Heart right ventricle (tissue), 16 donors: Measurements from ENCODE around the gene EEFSEC. TPM values are rescaled to one million over a fixed set of nuclear protein-coding genes. Genes with fewer than 3 reads are reported as not detected.

Experiments
- ATAC-seq, 8 donors: fragments of 200-7000 bp; cut with Tn5 transposase; one replicate each; pipeline ENCODE4 v1.9.1; 2020; ENCODE audit warnings: mild to moderate bottlenecking in 8 of 8, moderate library complexity in 8 of 8, moderate number of reproducible peaks in 1 of 8
- DNase-seq, 2 donors: peaks; one replicate each; pipeline ENCODE4 v3.0.0-alpha.2; 2020
- H3K27ac ChIP-seq, 10 donors: fragments of 200-600 bp; sonication (generic) in 2 of 10; one replicate each; pipeline versions ENCODE4 v1.5.0 to v1.8.0; 2020 to 2022; ENCODE audit warnings: mild to moderate bottlenecking in 3 of 10
- H3K27me3 ChIP-seq, 7 donors: fragments of 200-600 bp; one replicate each; pipeline ENCODE4 v1.8.0; 2021 to 2022; ENCODE audit warnings: mild to moderate bottlenecking in 2 of 7
- H3K36me3 ChIP-seq, 9 donors: fragments of 200-600 bp; sonication (generic) in 1 of 9; one replicate each; pipeline versions ENCODE4 v1.5.0 to v1.8.0; 2020 to 2022; ENCODE audit warnings: mild to moderate bottlenecking in 2 of 9
- H3K4me1 ChIP-seq, 9 donors: fragments of 200-600 bp; sonication (generic) in 1 of 9; one replicate each; pipeline versions ENCODE4 v1.5.0 to v1.8.0; 2020 to 2022; ENCODE audit warnings: mild to moderate bottlenecking in 4 of 9
- H3K4me3 ChIP-seq, 10 donors: fragments of 200-600 bp; sonication (generic) in 2 of 10; one replicate each; pipeline versions ENCODE4 v1.5.0 to v1.8.0; 2020 to 2022; ENCODE audit warnings: mild to moderate bottlenecking in 7 of 10, moderate library complexity in 2 of 10
- H3K9me3 ChIP-seq, 11 donors: fragments of 200-600 bp in 10 of 11; sonication (generic) in 2 of 11; one replicate each; pipeline versions ENCODE4 v1.5.0 to v1.8.0; 2013 to 2022; ENCODE audit warnings: mild to moderate bottlenecking in 2 of 11, control low read depth in 1 of 11, moderate library complexity in 1 of 11
- WGBS, 2 donors: extraction: QIAGEN DNeasy Blood & Tissue Kit; methylation state at CpG; one replicate each; pipeline ENCODE4 v1.1.7; 2013; ENCODE audit warnings: inconsistent platforms in 1 of 2; 5-methylcytosine and 5-hydroxymethylcytosine counted together
- intact Hi-C, 10 donors: fragments of 100-400 bp; cut with DNase I; formaldehyde crosslinking; loops; one replicate each; pipeline versions ENCODE4 v1.11.1 to v1.14.2; 2022
- polyA plus RNA-seq, 2 donors: library from polyadenylated mRNA; stranded (reverse); fragments of 200-250 nt; gene quantifications; one replicate each; pipeline ENCODE4 v1.2.3, GENCODE V29; 2013
- total RNA-seq, 10 donors: library from RNA; stranded (reverse); fragmentation: NEBNext Ultra II Directional in 3 of 10; extraction: Animal tissue kit (Norgen Biotek cat#: 25700) in 3 of 10; gene quantifications; one replicate each; pipeline versions ENCODE4 v1.2.1 to v1.2.4, GENCODE V29; 2021 to 2023
- TF ChIP-seq, protein P1 (sequence below), 9 donors: fragments of 200-600 bp; sonication (generic) in 2 of 9; IDR thresholded peaks; one replicate each; pipeline versions ENCODE4 v1.5.0 to v1.8.0; 2021 to 2022; ENCODE audit warnings: antibody characterized with exemption in 9 of 9, mild to moderate bottlenecking in 5 of 9, moderate library complexity in 1 of 9
- donor health status: Arrhythmogenic right ventricular cardiomyopathy.
- donor health status: ischemic (EF 13 %, LVEDD 7.1; RV severe dilation, severe dysfunction).
- donor health status: healthy with polysubstance abuse.
- donor health status: DM: no; HTN: yes; CAD: no.
- donor health status: DM: no; HTN: no; CAD: no.
- donor health status: ischemic (EF 25% LVEDD 6.9; RV normal size, moderate dysfunction).
- donor health status: ischemic (EF 25% LVEDD 5.7; RV mildly dilated, moderate dysfunction).
- donor health status: healthy.
- donor health status: DM: yes; HTN: yes; CAD: no.
- donor health status: Ischemic cardiomyopathy.
- donor health status: ischemic (EF 35%, LVEDD 5.7; RV mildly dilated, moderate dysfunction).
- donor health status: nonischemic (EF 11% LVEDD 7.7; RV severe dilation, severe dysfunction).
- donor health status: DM: yes; HTN: yes; CAD: no.
- donor health status: PGD.
- donor health status: ischemic (EF 29% LVEDD 5.4; RV normal size, mild dysfunction).
- donor health status: nonischemic (EF 23%, LVEDD 6.1; RV moderate dilation, normal function).

The EEFSEC gene
- total and polyA plus RNA-seq, 12 donors = 16.5 to 29.5 (median 25.0) TPM

DNA sequence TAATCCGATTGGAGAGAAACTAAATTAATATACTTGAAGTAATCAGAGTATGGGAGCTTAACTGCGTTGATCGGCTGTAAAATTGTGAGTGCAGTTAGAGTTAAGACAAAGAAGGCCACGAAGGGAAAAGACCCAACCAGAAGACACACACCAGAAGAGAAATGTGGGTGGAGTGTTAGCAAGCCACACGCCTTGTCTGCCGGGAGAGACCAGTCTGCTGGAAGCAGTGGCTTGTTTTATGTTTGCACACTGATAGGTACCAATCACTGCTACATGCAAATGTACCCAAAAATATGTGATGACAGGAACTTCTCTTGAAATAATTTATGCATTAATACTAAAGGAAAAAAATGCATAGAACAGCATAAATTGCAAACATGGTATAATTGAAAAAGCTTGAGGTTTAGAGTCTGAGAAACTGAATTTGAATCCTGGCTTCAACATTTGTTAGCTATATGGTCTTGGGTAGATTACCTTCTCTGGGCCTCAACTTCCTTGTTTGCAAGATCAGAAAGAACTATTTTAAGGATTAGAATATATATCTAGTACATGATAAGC, 23.1 kb downstream of the EEFSEC start:
- 81 to 83% methylated on average over 6 of the region's 6 CpGs for WGBS, 2 donors
- intact Hi-C loops = loop anchor here in 8 of 10 donors (10.0 kb wide), 5 partner anchors 138 to 428 kb away; partner anchors contain the start of gene GATA2 (in 3 of the 8)
- H3K4me1 ChIP-seq = peaks cover 9 to 82% (median 53%) of the 10 kb centered on the region in 9 donors

DNA sequence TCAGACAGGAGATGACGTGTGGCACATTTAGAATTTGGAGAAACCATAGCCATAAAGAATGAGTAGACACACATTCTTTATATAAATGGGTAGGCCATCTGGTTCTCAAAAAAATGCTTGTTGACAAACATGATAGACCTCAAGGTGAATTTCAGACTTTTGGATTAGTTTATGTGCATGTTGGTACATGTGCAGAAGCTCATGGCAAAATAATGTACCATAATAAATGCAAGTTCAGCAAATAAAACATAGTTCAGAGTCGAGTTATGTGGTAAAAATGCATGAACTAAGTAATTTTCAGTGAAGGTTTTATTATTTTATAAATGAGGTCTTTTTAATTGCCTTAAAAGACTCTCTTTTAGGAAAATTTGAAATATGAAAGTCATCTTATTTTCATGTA, 24.6 kb downstream of the EEFSEC start:
- ATAC-seq (no peak), DNase-seq (no peak)
- Histone ChIP-seq H3K27ac (peak overlapping the region in 1 of 10 donors; percentile 8), H3K9me3 (no peaks in the 10 kb centered on the region), H3K4me3 (peak overlapping the region in 5 of 10 donors; percentile 1 to 25 (median 20)), H3K36me3 (no peaks in the 10 kb centered on the region), H3K27me3 (no peaks in the 10 kb centered on the region), H3K4me1 (peaks cover 9 to 81% (median 55%) of the 10 kb centered on the region in 9 donors)
- intact Hi-C loops = loop anchor here in 8 of 10 donors (10.0 kb wide), 5 partner anchors 137 to 427 kb away; partner anchors contain the start of gene GATA2 (in 3 of the 8)
- 84 to 92% methylated on average over 2 of the region's 2 CpGs for WGBS, 2 donors
- TF ChIP-seq, protein P1, sequence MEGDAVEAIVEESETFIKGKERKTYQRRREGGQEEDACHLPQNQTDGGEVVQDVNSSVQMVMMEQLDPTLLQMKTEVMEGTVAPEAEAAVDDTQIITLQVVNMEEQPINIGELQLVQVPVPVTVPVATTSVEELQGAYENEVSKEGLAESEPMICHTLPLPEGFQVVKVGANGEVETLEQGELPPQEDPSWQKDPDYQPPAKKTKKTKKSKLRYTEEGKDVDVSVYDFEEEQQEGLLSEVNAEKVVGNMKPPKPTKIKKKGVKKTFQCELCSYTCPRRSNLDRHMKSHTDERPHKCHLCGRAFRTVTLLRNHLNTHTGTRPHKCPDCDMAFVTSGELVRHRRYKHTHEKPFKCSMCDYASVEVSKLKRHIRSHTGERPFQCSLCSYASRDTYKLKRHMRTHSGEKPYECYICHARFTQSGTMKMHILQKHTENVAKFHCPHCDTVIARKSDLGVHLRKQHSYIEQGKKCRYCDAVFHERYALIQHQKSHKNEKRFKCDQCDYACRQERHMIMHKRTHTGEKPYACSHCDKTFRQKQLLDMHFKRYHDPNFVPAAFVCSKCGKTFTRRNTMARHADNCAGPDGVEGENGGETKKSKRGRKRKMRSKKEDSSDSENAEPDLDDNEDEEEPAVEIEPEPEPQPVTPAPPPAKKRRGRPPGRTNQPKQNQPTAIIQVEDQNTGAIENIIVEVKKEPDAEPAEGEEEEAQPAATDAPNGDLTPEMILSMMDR (IDR thresholded peaks at IDR 0.05) = no peak

More for the DNA sequence above, 23.1 kb downstream of the EEFSEC start:
- no peaks in the 10 kb centered on the region for H3K9me3 ChIP-seq
- DNase-seq (no peak), ATAC-seq (no peak)
- no peaks in the 10 kb centered on the region for H3K36me3 ChIP-seq
- no peak overlapping the region for H3K4me3 ChIP-seq
- no peaks in the 10 kb centered on the region for H3K27me3 ChIP-seq
- H3K27ac ChIP-seq = peak overlapping the region in 1 of 10 donors; percentile 19
- TF ChIP-seq, protein P1 (IDR thresholded peaks at IDR 0.05) = no peak

DNA sequence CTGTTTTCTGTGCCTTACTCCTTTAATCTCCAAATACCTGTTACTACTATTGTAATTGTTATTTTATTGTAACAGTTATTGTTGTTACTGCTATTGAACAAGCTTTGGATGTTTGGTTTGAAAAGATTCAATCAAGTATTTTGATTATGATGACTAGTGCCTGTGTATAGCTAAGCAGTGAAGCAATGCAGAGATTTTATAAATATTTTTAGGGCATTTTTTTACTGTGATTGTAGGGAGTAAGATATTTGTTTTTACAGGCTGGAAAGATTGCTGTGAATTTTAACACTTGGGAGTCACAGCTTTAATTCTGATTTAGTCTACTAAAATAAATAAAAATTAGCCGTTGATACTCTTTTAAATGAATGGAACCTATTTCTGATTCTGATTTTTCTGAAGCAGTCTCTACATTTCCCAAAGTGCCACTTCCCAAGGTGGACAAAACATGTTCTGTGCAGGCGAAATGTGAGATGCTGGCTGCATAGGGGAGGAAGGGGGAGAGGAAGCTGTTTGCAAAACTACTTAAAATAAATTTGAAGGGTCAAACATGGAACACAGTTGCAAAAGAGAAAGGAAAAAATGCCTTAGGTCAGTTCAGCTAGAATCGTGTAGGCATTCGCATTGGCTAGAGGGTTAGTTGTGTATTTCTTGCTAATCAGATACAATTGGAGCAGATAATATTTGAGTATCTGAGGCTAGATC, 25.7 kb downstream of the EEFSEC start:
- ATAC-seq (no peak), DNase-seq (no peak)
- TF ChIP-seq, protein P1 (IDR thresholded peaks at IDR 0.05) = no peak
- Histone ChIP-seq H3K4me3 (peak overlapping the region in 5 of 10 donors; percentile 1 to 25 (median 20)), H3K27ac (peak overlapping the region in 3 of 10 donors; percentile 1 to 25 (median 8)), H3K4me1 (peaks cover 9 to 72% (median 48%) of the 10 kb centered on the region in 9 donors), H3K36me3 (no peaks in the 10 kb centered on the region), H3K9me3 (no peaks in the 10 kb centered on the region), H3K27me3 (no peaks in the 10 kb centered on the region)
- WGBS, 2 donors = 54 to 62% methylated on average over 4 of the region's 4 CpGs
- intact Hi-C loops = loop anchor here in 8 of 10 donors (10.0 kb wide), 5 partner anchors 136 to 426 kb away; partner anchors contain the start of gene GATA2 (in 3 of the 8)

DNA sequence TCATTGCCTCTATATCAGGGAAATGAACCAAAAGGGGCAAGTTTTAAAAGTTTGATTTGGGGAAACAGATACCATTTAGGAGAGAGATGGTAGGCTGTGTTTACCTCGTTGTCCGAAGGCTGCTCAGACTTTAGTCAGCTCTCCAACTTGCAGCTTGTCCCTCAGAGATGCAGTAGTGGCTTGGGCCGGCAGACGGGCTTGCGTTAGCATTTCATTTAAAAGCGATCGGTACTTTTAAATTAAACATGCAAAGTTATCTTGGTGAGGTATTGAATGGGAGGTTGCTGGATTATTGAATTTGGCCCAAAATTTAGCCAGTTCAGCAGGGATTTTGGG, 26.2 kb downstream of the EEFSEC start:
- TF ChIP-seq, protein P1 (IDR thresholded peaks at IDR 0.05) = no peak
- Histone ChIP-seq H3K9me3 (no peaks in the 10 kb centered on the region), H3K4me3 (peak overlapping the region in 4 of 10 donors; percentile 4 to 25 (median 13)), H3K36me3 (no peaks in the 10 kb centered on the region), H3K27me3 (no peaks in the 10 kb centered on the region), H3K4me1 (peaks cover 8 to 67% (median 43%) of the 10 kb centered on the region in 9 donors), H3K27ac (peak overlapping the region in 1 of 10 donors; percentile 25)
- ATAC-seq (no peak), DNase-seq (no peak)
- WGBS, 2 donors = 71 to 76% methylated on average over 7 of the region's 7 CpGs
- intact Hi-C loops = loop anchor here in 8 of 10 donors (10.0 kb wide), 5 partner anchors 135 to 425 kb away; partner anchors contain the start of gene GATA2 (in 3 of the 8)
